ENCODE measurements around the gene HTRA3.

GRCh38 chr4:8230033-8230432, 39.5 kb upstream of the HTRA3 start:
- TF ChIP-seq, protein P1, sequence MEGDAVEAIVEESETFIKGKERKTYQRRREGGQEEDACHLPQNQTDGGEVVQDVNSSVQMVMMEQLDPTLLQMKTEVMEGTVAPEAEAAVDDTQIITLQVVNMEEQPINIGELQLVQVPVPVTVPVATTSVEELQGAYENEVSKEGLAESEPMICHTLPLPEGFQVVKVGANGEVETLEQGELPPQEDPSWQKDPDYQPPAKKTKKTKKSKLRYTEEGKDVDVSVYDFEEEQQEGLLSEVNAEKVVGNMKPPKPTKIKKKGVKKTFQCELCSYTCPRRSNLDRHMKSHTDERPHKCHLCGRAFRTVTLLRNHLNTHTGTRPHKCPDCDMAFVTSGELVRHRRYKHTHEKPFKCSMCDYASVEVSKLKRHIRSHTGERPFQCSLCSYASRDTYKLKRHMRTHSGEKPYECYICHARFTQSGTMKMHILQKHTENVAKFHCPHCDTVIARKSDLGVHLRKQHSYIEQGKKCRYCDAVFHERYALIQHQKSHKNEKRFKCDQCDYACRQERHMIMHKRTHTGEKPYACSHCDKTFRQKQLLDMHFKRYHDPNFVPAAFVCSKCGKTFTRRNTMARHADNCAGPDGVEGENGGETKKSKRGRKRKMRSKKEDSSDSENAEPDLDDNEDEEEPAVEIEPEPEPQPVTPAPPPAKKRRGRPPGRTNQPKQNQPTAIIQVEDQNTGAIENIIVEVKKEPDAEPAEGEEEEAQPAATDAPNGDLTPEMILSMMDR (conservative IDR thresholded peaks at IDR 0.05; ENCODE audit: low read depth in 2 of 2), result no peak
- TF ChIP-seq, protein P2, sequence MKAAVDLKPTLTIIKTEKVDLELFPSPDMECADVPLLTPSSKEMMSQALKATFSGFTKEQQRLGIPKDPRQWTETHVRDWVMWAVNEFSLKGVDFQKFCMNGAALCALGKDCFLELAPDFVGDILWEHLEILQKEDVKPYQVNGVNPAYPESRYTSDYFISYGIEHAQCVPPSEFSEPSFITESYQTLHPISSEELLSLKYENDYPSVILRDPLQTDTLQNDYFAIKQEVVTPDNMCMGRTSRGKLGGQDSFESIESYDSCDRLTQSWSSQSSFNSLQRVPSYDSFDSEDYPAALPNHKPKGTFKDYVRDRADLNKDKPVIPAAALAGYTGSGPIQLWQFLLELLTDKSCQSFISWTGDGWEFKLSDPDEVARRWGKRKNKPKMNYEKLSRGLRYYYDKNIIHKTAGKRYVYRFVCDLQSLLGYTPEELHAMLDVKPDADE (IDR thresholded peaks at IDR 0.05), result no peak
- TF ChIP-seq, protein P3, sequence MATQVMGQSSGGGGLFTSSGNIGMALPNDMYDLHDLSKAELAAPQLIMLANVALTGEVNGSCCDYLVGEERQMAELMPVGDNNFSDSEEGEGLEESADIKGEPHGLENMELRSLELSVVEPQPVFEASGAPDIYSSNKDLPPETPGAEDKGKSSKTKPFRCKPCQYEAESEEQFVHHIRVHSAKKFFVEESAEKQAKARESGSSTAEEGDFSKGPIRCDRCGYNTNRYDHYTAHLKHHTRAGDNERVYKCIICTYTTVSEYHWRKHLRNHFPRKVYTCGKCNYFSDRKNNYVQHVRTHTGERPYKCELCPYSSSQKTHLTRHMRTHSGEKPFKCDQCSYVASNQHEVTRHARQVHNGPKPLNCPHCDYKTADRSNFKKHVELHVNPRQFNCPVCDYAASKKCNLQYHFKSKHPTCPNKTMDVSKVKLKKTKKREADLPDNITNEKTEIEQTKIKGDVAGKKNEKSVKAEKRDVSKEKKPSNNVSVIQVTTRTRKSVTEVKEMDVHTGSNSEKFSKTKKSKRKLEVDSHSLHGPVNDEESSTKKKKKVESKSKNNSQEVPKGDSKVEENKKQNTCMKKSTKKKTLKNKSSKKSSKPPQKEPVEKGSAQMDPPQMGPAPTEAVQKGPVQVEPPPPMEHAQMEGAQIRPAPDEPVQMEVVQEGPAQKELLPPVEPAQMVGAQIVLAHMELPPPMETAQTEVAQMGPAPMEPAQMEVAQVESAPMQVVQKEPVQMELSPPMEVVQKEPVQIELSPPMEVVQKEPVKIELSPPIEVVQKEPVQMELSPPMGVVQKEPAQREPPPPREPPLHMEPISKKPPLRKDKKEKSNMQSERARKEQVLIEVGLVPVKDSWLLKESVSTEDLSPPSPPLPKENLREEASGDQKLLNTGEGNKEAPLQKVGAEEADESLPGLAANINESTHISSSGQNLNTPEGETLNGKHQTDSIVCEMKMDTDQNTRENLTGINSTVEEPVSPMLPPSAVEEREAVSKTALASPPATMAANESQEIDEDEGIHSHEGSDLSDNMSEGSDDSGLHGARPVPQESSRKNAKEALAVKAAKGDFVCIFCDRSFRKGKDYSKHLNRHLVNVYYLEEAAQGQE (IDR thresholded peaks at IDR 0.05; ENCODE audit: unreplicated experiment), result no peak
- TF ChIP-seq POLR2AphosphoS5 (IDR thresholded peaks at IDR 0.05; ENCODE audit: low read depth) (no peak), EZH2 (IDR thresholded peaks at IDR 0.05; ENCODE audit: low read depth, unreplicated experiment) (no peak), STAT1 (IDR thresholded peaks at IDR 0.05; ENCODE audit: unreplicated experiment) (no peak), CREB1 (CRISPR knock-in tag; IDR thresholded peaks at IDR 0.05; ENCODE audit: low read depth) (no peak), ZNF462 (CRISPR knock-in tag; IDR thresholded peaks at IDR 0.05) (no peak)
